Measurements from ENCODE around the gene DGAT2.

Gene DGAT2

DNA sequence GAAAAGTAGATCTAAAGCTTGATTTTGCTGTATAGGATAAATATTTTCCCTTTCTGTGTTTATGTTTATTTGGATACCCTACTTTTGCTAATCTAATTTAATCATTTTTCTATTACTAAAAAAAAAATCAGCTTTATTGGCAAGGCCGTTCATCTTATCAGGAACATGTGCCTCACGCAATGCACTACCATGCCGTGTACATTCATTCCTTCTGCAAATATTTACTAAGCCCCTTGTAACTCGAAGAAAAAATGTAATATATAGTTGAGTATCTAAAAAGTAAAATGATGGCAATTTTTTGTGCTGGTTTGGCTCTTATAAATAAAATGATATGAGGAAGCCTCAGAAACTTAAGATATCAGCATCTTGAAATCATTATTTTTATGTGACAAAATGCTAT lies 55.4 kb downstream of the DGAT2 start:
- H3K9me3 ChIP-seq (ENCODE audit: low read length) = no peaks in the 10 kb centered on the region
- peaks cover 12% of the 10 kb centered on the region for H3F3A ChIP-seq (ENCODE audit: insufficient read depth, low read length)
- H3K27me3 ChIP-seq (ENCODE audit: insufficient read depth, low read length) = no peaks in the 10 kb centered on the region
- no peaks in the 10 kb centered on the region for H4K20me1 ChIP-seq (ENCODE audit: insufficient read depth, low read length)
- H3K4me3 ChIP-seq (ENCODE audit: low read depth, low read length, poor library complexity, severe bottlenecking) = peak overlapping the region; percentile 51
- H3K79me2 ChIP-seq (ENCODE audit: insufficient read depth, low read length) = peaks cover 66% of the 10 kb centered on the region
- no peaks in the 10 kb centered on the region for H3K9me2 ChIP-seq (ENCODE audit: low read depth, low read length)
- H3K9ac ChIP-seq (ENCODE audit: low read length) = peak overlapping the region; percentile 48
- TF ChIP-seq, protein P1, sequence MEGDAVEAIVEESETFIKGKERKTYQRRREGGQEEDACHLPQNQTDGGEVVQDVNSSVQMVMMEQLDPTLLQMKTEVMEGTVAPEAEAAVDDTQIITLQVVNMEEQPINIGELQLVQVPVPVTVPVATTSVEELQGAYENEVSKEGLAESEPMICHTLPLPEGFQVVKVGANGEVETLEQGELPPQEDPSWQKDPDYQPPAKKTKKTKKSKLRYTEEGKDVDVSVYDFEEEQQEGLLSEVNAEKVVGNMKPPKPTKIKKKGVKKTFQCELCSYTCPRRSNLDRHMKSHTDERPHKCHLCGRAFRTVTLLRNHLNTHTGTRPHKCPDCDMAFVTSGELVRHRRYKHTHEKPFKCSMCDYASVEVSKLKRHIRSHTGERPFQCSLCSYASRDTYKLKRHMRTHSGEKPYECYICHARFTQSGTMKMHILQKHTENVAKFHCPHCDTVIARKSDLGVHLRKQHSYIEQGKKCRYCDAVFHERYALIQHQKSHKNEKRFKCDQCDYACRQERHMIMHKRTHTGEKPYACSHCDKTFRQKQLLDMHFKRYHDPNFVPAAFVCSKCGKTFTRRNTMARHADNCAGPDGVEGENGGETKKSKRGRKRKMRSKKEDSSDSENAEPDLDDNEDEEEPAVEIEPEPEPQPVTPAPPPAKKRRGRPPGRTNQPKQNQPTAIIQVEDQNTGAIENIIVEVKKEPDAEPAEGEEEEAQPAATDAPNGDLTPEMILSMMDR (IDR thresholded peaks at IDR 0.05; ENCODE audit: low read length) = no peak
- TF ChIP-seq EZH2 (IDR thresholded peaks at IDR 0.05; ENCODE audit: borderline replicate concordance, low read length) = no peak
- no peak overlapping the region for H2AFZ ChIP-seq (ENCODE audit: low read length)
- H3K4me1 ChIP-seq (ENCODE audit: insufficient read depth, low read length, severe bottlenecking) = peaks cover 55% of the 10 kb centered on the region
- peaks cover 38% of the 10 kb centered on the region for H3K36me3 ChIP-seq (ENCODE audit: insufficient read depth, low read length)
- peak overlapping the region; percentile 59 for H3K4me2 ChIP-seq (ENCODE audit: low read length)
- peak overlapping the region; percentile 97 for H3K27ac ChIP-seq (ENCODE audit: low read depth, low read length, poor library complexity, severe bottlenecking)

DNA sequence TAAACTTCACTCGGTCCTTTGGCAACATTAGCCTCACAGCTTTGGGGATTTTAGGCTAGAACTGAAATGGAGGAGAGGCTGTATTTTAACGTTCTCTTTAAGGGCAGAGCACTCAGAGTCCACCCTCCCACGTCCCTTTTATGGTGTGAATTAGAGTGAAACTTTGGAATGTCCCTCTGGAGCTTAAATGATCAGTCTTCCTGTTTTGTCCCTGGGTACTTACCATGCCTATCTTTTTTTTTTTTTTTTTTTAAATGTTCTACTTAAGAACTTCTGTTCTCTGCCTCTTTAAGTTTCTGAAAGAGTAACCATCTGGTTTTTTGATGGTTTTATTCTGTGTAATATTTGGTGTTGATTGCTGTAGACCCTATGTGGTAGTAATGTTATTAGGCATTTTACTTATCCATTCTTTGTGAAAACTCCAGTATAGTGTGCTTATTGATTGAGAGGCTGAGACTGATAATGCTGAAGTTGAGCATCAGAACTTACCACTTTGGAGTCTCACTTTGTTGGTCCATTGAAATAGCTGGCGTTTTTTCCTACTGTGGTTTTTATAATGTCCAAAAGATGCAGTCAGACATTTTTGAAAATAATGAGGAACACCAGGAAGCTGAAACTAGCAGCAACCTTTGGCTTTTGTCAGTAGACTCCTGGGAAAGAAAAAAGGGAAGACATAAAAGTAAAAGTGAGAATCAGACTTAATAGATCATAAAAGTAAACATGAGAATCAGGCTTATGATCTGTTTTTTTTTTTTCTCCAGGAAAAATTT lies 58.1 kb downstream of the DGAT2 start:
- TF ChIP-seq, protein P1 (IDR thresholded peaks at IDR 0.05; ENCODE audit: low read length) = no peak
- TF ChIP-seq EZH2 (IDR thresholded peaks at IDR 0.05; ENCODE audit: borderline replicate concordance, low read length) = no peak
- Histone ChIP-seq H2AFZ (ENCODE audit: low read length) (no peak overlapping the region), H3K4me1 (ENCODE audit: insufficient read depth, low read length, severe bottlenecking) (peaks cover 44% of the 10 kb centered on the region), H3K4me3 (ENCODE audit: low read depth, low read length, poor library complexity, severe bottlenecking) (no peak overlapping the region), H3K27me3 (ENCODE audit: insufficient read depth, low read length) (no peaks in the 10 kb centered on the region), H3K9me2 (ENCODE audit: low read depth, low read length) (no peaks in the 10 kb centered on the region), H3K9me3 (ENCODE audit: low read length) (no peaks in the 10 kb centered on the region), H3K27ac (ENCODE audit: low read depth, low read length, poor library complexity, severe bottlenecking) (peak overlapping the region; percentile 97), H3F3A (ENCODE audit: insufficient read depth, low read length) (peaks cover 12% of the 10 kb centered on the region), H4K20me1 (ENCODE audit: insufficient read depth, low read length) (no peaks in the 10 kb centered on the region), H3K4me2 (ENCODE audit: low read length) (peak overlapping the region; percentile 19; the same call in 1 of the 2 replicates), H3K9ac (ENCODE audit: low read length) (peak overlapping the region; percentile 19), H3K36me3 (ENCODE audit: insufficient read depth, low read length) (peaks cover 56% of the 10 kb centered on the region), H3K79me2 (ENCODE audit: insufficient read depth, low read length) (peaks cover 65% of the 10 kb centered on the region)

DNA sequence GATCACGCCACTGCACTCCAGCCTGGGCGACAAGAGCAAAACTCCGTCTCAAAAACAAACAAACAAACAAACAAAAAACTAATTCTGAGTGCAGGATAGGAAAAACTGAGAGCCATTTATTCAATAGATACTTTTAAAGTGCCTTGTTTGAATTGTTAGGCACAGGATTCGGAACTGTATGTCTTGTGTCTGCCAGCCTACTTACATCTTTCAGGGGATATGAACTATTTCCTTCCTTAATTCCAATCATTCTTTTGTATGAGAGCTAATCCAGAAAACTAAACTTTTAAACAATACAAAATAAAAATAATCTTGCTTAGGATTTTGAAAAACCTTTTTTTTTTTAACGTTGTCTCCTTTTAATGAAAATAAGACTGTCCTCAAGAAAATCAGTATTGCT lies 59.0 kb downstream of the DGAT2 start:
- no peak overlapping the region for H3K9ac ChIP-seq (ENCODE audit: low read length)
- no peaks in the 10 kb centered on the region for H3K27me3 ChIP-seq (ENCODE audit: insufficient read depth, low read length)
- H3K36me3 ChIP-seq (ENCODE audit: insufficient read depth, low read length) = peaks cover 55% of the 10 kb centered on the region
- no peak overlapping the region for H2AFZ ChIP-seq (ENCODE audit: low read length)
- no peak overlapping the region for H3K4me3 ChIP-seq (ENCODE audit: low read depth, low read length, poor library complexity, severe bottlenecking)
- H3K4me2 ChIP-seq (ENCODE audit: low read length) = no peak overlapping the region
- H3K27ac ChIP-seq (ENCODE audit: low read depth, low read length, poor library complexity, severe bottlenecking) = no peak overlapping the region
- no peaks in the 10 kb centered on the region for H3K9me3 ChIP-seq (ENCODE audit: low read length)
- peaks cover 65% of the 10 kb centered on the region for H3K79me2 ChIP-seq (ENCODE audit: insufficient read depth, low read length)
- no peak for TF ChIP-seq EZH2 (IDR thresholded peaks at IDR 0.05; ENCODE audit: borderline replicate concordance, low read length)
- TF ChIP-seq, protein P1 (IDR thresholded peaks at IDR 0.05; ENCODE audit: low read length) = no peak
- H3K4me1 ChIP-seq (ENCODE audit: insufficient read depth, low read length, severe bottlenecking) = peaks cover 44% of the 10 kb centered on the region
- H4K20me1 ChIP-seq (ENCODE audit: insufficient read depth, low read length) = no peaks in the 10 kb centered on the region
- H3F3A ChIP-seq (ENCODE audit: insufficient read depth, low read length) = peaks cover 12% of the 10 kb centered on the region
- no peaks in the 10 kb centered on the region for H3K9me2 ChIP-seq (ENCODE audit: low read depth, low read length)

Measured in OCI-LY1 (cell line).